ENCODE data around the gene CLCN2.

CLCN2 gene

DNA sequence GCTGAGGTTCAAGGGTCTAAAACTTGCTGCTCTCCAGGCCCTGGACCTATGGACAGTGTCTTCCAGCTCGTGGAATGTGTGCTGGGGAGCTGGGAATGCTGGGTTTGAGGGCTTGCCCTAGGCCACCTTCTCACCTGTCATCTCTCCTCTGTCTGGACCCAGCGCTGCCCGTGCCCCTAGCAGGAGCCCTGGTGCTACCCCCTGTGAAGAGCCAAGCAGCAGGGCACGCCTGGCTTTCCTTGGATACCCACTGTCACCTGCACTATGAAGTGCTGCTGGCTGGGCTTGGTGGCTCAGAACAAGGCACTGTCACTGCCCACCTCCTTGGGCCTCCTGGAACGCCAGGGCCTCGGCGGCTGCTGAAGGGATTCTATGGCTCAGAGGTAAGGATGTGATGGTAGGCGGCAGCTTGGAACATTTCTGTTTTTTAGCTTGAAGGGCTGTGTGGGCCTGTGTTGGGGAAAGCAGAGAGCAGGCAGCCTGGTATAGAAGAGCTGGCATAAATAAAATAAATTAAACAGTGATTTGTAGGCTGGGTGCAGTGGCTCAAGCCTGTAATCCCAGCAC is 23.5 kb upstream of the CLCN2 start:
- Histone ChIP-seq H3K79me2 (ENCODE audit: low read length) (no peaks in the 10 kb centered on the region), H3K9me2 (replicated peaks; ENCODE audit: insufficient read depth, low read length) (no peaks in the 10 kb centered on the region), H3K27me3 (replicated peaks; ENCODE audit: insufficient read depth, low read length) (peaks cover 59% of the 10 kb centered on the region), H3F3A (ENCODE audit: insufficient read depth, low read length) (no peaks in the 10 kb centered on the region), H3K4me3 (ENCODE audit: low read length) (no peak overlapping the region), H3K9ac (ENCODE audit: low read length) (no peak overlapping the region), H3K4me2 (ENCODE audit: low read depth, low read length) (no peak overlapping the region), H2AFZ (ENCODE audit: low read length) (no peak overlapping the region), H3K36me3 (replicated peaks; ENCODE audit: insufficient read depth, low read length) (no peaks in the 10 kb centered on the region), H3K9me3 (replicated peaks; ENCODE audit: insufficient read depth, low read length) (no peaks in the 10 kb centered on the region), H3K27ac (ENCODE audit: low read length) (no peak overlapping the region), H3K4me1 (ENCODE audit: low read length) (peaks cover 5% of the 10 kb centered on the region; the same call in 1 of the 2 replicates), H4K20me1 (ENCODE audit: insufficient read depth, low read length) (no peaks in the 10 kb centered on the region)
- TF ChIP-seq EZH2 (optimal IDR thresholded peaks at IDR 0.05; ENCODE audit: low read depth, low read length) (no peak), EZH2phosphoT487 (IDR thresholded peaks at IDR 0.05; ENCODE audit: low read length) (no peak)
- DNase-seq, result no peak

DNA sequence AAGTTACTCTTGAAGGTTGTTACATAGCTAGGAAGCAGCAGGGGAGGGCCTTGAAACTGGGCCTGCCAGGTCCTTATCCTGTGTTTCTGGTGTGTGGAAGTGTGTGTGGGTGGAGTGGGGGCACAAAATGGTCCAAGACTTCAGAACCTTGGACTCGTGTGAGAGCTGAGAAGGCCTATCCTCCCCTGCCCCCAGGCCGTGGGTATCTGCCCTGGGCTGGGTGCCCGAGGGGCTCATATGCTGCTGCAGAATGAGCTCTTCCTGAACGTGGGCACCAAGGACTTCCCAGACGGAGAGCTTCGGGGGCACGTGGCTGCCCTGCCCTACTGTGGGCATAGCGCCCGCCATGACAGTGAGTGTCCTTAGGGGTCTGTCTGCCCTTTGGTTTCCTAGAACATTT is 22.9 kb upstream of the CLCN2 start:
- TF ChIP-seq CTCF (IDR thresholded peaks at IDR 0.05; ENCODE audit: low read length) (no peak), EZH2 (optimal IDR thresholded peaks at IDR 0.05; ENCODE audit: low read depth, low read length) (no peak)
- Histone ChIP-seq H3K27me3 (replicated peaks; ENCODE audit: insufficient read depth, low read length) (peaks cover 61% of the 10 kb centered on the region), H3K4me1 (ENCODE audit: low read length) (peaks cover 5% of the 10 kb centered on the region; the same call in 1 of the 2 replicates), H3K9ac (ENCODE audit: low read length) (no peak overlapping the region), H4K20me1 (ENCODE audit: insufficient read depth, low read length) (no peaks in the 10 kb centered on the region), H3K27ac (ENCODE audit: low read length) (no peak overlapping the region), H3K79me2 (ENCODE audit: low read length) (no peaks in the 10 kb centered on the region), H3F3A (ENCODE audit: insufficient read depth, low read length) (no peaks in the 10 kb centered on the region), H2AFZ (ENCODE audit: low read length) (no peak overlapping the region), H3K9me2 (replicated peaks; ENCODE audit: insufficient read depth, low read length) (no peaks in the 10 kb centered on the region), H3K4me2 (ENCODE audit: low read depth, low read length) (no peak overlapping the region), H3K36me3 (replicated peaks; ENCODE audit: insufficient read depth, low read length) (no peaks in the 10 kb centered on the region), H3K9me3 (replicated peaks; ENCODE audit: insufficient read depth, low read length) (no peaks in the 10 kb centered on the region), H3K4me3 (ENCODE audit: low read length) (no peak overlapping the region)
- no peak for DNase-seq

DNA sequence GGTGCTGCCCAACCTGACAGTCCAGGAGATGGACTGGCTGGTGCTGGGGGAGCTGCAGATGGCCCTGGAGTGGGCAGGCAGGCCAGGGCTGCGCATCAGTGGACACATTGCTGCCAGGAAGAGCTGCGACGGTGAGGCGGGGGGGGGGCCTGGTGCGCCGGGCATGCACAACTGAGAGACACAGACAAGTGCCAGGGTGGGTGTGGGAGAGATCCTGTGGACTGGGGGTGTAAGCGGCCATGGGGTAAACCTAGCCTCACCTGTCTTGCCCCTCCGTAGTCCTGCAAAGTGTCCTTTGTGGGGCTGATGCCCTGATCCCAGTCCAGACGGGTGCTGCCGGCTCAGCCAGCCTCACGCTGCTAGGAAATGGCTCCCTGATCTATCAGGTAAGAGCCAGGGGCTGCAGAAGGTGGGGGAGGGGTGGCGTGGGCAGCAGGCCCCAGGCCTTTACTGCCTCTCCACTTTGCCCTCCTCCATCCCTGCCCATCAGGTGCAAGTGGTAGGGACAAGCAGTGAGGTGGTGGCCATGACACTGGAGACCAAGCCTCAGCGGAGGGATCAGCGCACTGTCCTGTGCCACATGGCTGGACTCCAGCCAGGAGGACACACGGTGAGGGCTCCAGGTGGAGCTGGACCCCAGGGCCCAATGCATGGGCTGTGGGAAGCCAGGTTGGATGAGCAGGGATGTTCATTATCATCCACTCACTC is 21.8 kb upstream of the CLCN2 start:
- H3K27me3 ChIP-seq (replicated peaks; ENCODE audit: insufficient read depth, low read length), result peaks cover 62% of the 10 kb centered on the region
- H3K4me1 ChIP-seq (ENCODE audit: low read length), result peaks cover 5% of the 10 kb centered on the region; the same call in 1 of the 2 replicates
- no peak overlapping the region for H2AFZ ChIP-seq (ENCODE audit: low read length)
- H3K36me3 ChIP-seq (replicated peaks; ENCODE audit: insufficient read depth, low read length), result no peaks in the 10 kb centered on the region
- H3K79me2 ChIP-seq (ENCODE audit: low read length), result no peaks in the 10 kb centered on the region
- DNase-seq, result no peak
- no peak overlapping the region for H3K4me3 ChIP-seq (ENCODE audit: low read length)
- H3K9me2 ChIP-seq (replicated peaks; ENCODE audit: insufficient read depth, low read length), result no peaks in the 10 kb centered on the region
- H4K20me1 ChIP-seq (ENCODE audit: insufficient read depth, low read length), result no peaks in the 10 kb centered on the region
- H3K9ac ChIP-seq (ENCODE audit: low read length), result no peak overlapping the region
- no peaks in the 10 kb centered on the region for H3F3A ChIP-seq (ENCODE audit: insufficient read depth, low read length)
- H3K4me2 ChIP-seq (ENCODE audit: low read depth, low read length), result no peak overlapping the region
- H3K27ac ChIP-seq (ENCODE audit: low read length), result no peak overlapping the region
- TF ChIP-seq EZH2 (optimal IDR thresholded peaks at IDR 0.05; ENCODE audit: low read depth, low read length), result no peak
- TF ChIP-seq EZH2phosphoT487 (IDR thresholded peaks at IDR 0.05; ENCODE audit: low read length), result no peak
- no peak for TF ChIP-seq CTCF (IDR thresholded peaks at IDR 0.05; ENCODE audit: low read length)
- H3K9me3 ChIP-seq (replicated peaks; ENCODE audit: insufficient read depth, low read length), result no peaks in the 10 kb centered on the region
